B cell (primary cell): Measurements from ENCODE around the gene SMG1.

Experiments used
- CTCF ChIP-seq: fragments of 200-600 bp; IDR thresholded peaks from one replicate; pipeline ENCODE4 v1.8.0; 2022; ENCODE audit warnings: antibody characterized with exemption, mild to moderate bottlenecking
- EZH2 ChIP-seq: IDR thresholded peaks from 2 replicates; pipeline ENCODE4 v1.6.1; 2012; ENCODE audit warnings: borderline replicate concordance, low read depth, mild to moderate bottlenecking, moderate library complexity, low read length; ENCODE audit not compliant: insufficient read depth, poor library complexity, severe bottlenecking

- TF ChIP-seq CTCF (no peak), EZH2 (no peak)
Observed at GRCh38 chr16:18805257-18805773, 120.9 kb downstream of the SMG1 start.
